Transverse colon (tissue), 4 donors: ENCODE results near the gene ZNF827. TPM values are rescaled to one million over a fixed set of nuclear protein-coding genes. Genes with fewer than 3 reads are reported as not detected.

Experiments used
- DNase-seq: peaks from one replicate; pipeline ENCODE4 v3.0.0-alpha.2; 2019
- H3K27ac ChIP-seq, 4 donors: fragments of 200-600 bp; sonication (generic); 2 replicates each; pipeline ENCODE4 v1.5.1; 2016 to 2018; ENCODE audit warnings: inconsistent platforms in 4 of 4
- H3K27me3 ChIP-seq: fragments of 200-600 bp; sonication (generic); 2 replicates; pipeline ENCODE4 v1.5.1; 2017; ENCODE audit warnings: inconsistent platforms
- H3K36me3 ChIP-seq, 4 donors: fragments of 200-600 bp; sonication (generic); 2 replicates each; pipeline ENCODE4 v1.5.1; 2017 to 2019; ENCODE audit warnings: inconsistent platforms in 4 of 4
- H3K4me1 ChIP-seq, 4 donors: fragments of 200-600 bp; sonication (generic); 2 replicates each; pipeline ENCODE4 v1.5.1; 2017 to 2020; ENCODE audit warnings: inconsistent platforms in 4 of 4
- H3K4me3 ChIP-seq, 4 donors: fragments of 200-600 bp; sonication (generic); 1 replicate in 1 of 4; 2 replicates in 3 of 4; pipeline versions ENCODE4 v1.5.1 to v1.6.1; 2017 to 2019; ENCODE audit warnings: inconsistent platforms in 4 of 4
- H3K9me3 ChIP-seq, 2 donors: fragments of 200-600 bp; sonication (generic); 2 replicates each; pipeline ENCODE4 v1.5.1; 2017 to 2019; ENCODE audit warnings: inconsistent platforms in 2 of 2
- CTCF ChIP-seq, 5 experiments: fragments of 200-600 bp in 3 of 5; fragments of 450-650 bp in 2 of 5; sonication (generic) in 3 of 5; IDR thresholded peaks; 1 replicate in 2 of 5; 2 replicates in 3 of 5; pipeline ENCODE4 v1.5.1; 2016 to 2017; ENCODE audit warnings: antibody characterized with exemption in 5 of 5, inconsistent platforms in 3 of 5, mild to moderate bottlenecking in 2 of 5, moderate library complexity in 1 of 5
- EP300 ChIP-seq: sonication (generic); formaldehyde crosslinking; IDR thresholded peaks from one replicate; pipeline ENCODE4 v1.6.1; 2017; ENCODE audit warnings: antibody characterized with exemption, low read depth
- POLR2A ChIP-seq: fragments of 450-650 bp; IDR thresholded peaks from one replicate; pipeline ENCODE4 v1.6.1; 2016; ENCODE audit warnings: antibody characterized with exemption, mild to moderate bottlenecking, moderate library complexity
- POLR2AphosphoS5 ChIP-seq, 3 donors: sonication (generic); formaldehyde crosslinking; IDR thresholded peaks; one replicate each; pipeline ENCODE4 v1.6.1; 2016; ENCODE audit warnings: antibody characterized with exemption in 3 of 3
- WGBS, 2 donors: methylation state at CpG; one replicate each; pipeline ENCODE4 v1.1.5; 2018; ENCODE audit warnings: low coverage in 1 of 2; 5-methylcytosine and 5-hydroxymethylcytosine counted together
- in situ Hi-C, 4 donors: fragments of 200-750 bp; cut with MboI; loops; one replicate each; pipeline versions ENCODE4 v1.15.0 to v1.15.1; 2017; ENCODE audit warnings: low sequenced_read_pairs in 3 of 4, low pct_ligation_motif_present in 1 of 4, low pct_unique_long_range_greater_than_20kb in 1 of 4
- intact Hi-C: fragments of 100-400 bp; cut with DNase I; formaldehyde crosslinking; loops from one replicate; pipeline ENCODE4 v1.15.1; 2023; ENCODE audit warnings: low total_unique reads
- total RNA-seq, 4 donors: library from RNA; depleted of rRNA; stranded (reverse); fragments of >200 nt; gene quantifications; one replicate each; pipeline ENCODE4 v1.1.0, GENCODE V29; 2016

ZNF827 gene
- total RNA-seq, 4 donors from 2014 or later = 22.5 to 61.3 (median 29.2) TPM

GRCh38 chr4:145885666-145886065 is 53.0 kb downstream of the ZNF827 start:
- TF ChIP-seq CTCF (IDR thresholded peaks at IDR 0.05) = no peak
- no peak for TF ChIP-seq POLR2A
- TF ChIP-seq EP300 = no peak
- no peak for TF ChIP-seq POLR2AphosphoS5 (IDR thresholded peaks at IDR 0.05)
- in situ Hi-C loops (no loop called here), intact Hi-C loops (no loop called here)
- H3K9me3 ChIP-seq = no peaks in the 10 kb centered on the region
- 93% methylated on average over 9 of the region's 9 CpGs; no CpG with 5 or more reads in 1 of the 2 donors for WGBS, 2 donors
- peaks cover 0 to 5% (median 2%) of the 10 kb centered on the region in 4 donors for H3K36me3 ChIP-seq
- no peak overlapping the region for H3K27ac ChIP-seq
- peaks cover 3 to 21% (median 10%) of the 10 kb centered on the region in 4 donors for H3K4me1 ChIP-seq
- no peak overlapping the region for H3K4me3 ChIP-seq
- no peaks in the 10 kb centered on the region for H3K27me3 ChIP-seq
- no peak for DNase-seq

GRCh38 chr4:145884775-145885174 is 53.8 kb downstream of the ZNF827 start:
- no peak for DNase-seq
- TF ChIP-seq POLR2A (no peak), CTCF (IDR thresholded peaks at IDR 0.05) (no peak), EP300 (no peak), POLR2AphosphoS5 (IDR thresholded peaks at IDR 0.05) (no peak)
- intact Hi-C loops (no loop called here), in situ Hi-C loops (no loop called here)
- Histone ChIP-seq H3K27me3 (no peaks in the 10 kb centered on the region), H3K4me1 (peaks cover 3 to 21% (median 14%) of the 10 kb centered on the region in 4 donors), H3K4me3 (no peak overlapping the region), H3K27ac (no peak overlapping the region), H3K36me3 (peaks cover 0 to 5% (median 2%) of the 10 kb centered on the region in 4 donors), H3K9me3 (no peaks in the 10 kb centered on the region)
- 80 to 82% methylated on average over 1 of the region's 1 CpG for WGBS, 2 donors

- intact Hi-C loops (no loop called here), in situ Hi-C loops (no loop called here)
- H3K27me3 ChIP-seq = no peaks in the 10 kb centered on the region
- WGBS, 2 donors = 82 to 94% methylated on average over 3 to 4 of the region's 4 CpGs
- no peak overlapping the region for H3K4me3 ChIP-seq
- H3K27ac ChIP-seq = no peak overlapping the region
- peaks cover 3 to 28% (median 21%) of the 10 kb centered on the region in 4 donors for H3K4me1 ChIP-seq
- peaks cover 0 to 5% (median 2%) of the 10 kb centered on the region in 4 donors for H3K36me3 ChIP-seq
- no peak for DNase-seq
- TF ChIP-seq CTCF (IDR thresholded peaks at IDR 0.05) (no peak), POLR2AphosphoS5 (IDR thresholded peaks at IDR 0.05) (no peak), EP300 (no peak), POLR2A (no peak)
- H3K9me3 ChIP-seq = no peaks in the 10 kb centered on the region
Measured at GRCh38 chr4:145883101-145883694, 55.4 kb downstream of the ZNF827 start.

- peaks cover 3 to 28% (median 20%) of the 10 kb centered on the region in 4 donors for H3K4me1 ChIP-seq
- intact Hi-C loops = no loop called here
- H3K9me3 ChIP-seq = no peaks in the 10 kb centered on the region
- H3K27ac ChIP-seq = peak overlapping the region in 3 of 4 donors; percentile 49 to 59 (median 58)
- WGBS, 2 donors = 60 to 94% methylated on average over 2 to 7 of the region's 7 CpGs
- no peak for TF ChIP-seq POLR2A
- no peak for TF ChIP-seq POLR2AphosphoS5 (IDR thresholded peaks at IDR 0.05)
- TF ChIP-seq EP300 = no peak
- TF ChIP-seq CTCF (IDR thresholded peaks at IDR 0.05) = no peak
- no peak for DNase-seq
- in situ Hi-C loops = no loop called here
- H3K36me3 ChIP-seq = peaks cover 0 to 5% (median 2%) of the 10 kb centered on the region in 4 donors
- H3K27me3 ChIP-seq = no peaks in the 10 kb centered on the region
- no peak overlapping the region for H3K4me3 ChIP-seq
Measured at GRCh38 chr4:145882604-145883003, 56.0 kb downstream of the ZNF827 start.
